ENCODE data around the gene BHLHA15.

Gene BHLHA15

DNA sequence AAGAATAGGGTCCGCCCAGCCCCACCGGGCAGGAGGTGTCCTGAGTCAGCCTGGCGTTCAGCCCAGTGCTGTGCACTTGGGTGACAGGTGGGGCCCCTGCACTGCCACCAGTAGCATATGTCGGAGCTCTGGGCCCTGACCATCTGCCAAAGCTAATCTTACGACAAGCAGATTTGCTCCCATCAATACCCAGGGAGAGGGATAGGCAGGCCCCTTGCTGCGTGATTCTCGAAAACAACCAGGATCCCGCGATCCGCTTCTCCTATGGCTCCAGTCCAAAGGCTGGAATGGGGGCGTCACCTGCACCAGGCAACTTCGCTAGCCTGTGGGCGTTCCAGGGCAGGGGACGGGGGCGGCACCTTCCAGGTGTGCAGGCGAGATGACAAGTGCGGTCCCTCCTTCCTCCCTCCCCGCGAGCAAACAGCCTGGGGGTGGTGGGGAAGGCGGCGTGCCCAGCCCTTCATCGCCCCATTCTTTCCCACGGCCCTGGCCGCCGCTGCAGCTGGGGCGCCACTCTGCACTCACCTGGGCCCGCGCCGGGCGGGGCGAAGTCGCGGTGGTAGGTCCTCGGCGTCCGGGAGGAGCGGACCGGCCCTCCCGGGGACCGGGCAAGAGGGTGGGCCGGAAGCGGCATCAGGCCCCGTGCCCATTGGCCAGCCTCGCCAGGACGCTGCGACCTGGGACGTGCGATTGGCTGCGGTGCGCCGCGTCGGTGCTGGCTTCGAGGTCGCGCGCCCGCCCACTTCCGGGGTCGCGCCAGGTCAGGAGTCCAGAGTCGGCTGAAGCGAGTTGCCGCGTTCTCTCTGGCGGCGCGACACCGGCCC, 40.6 kb downstream of the BHLHA15 start, which contains the start of gene TECPR1:
TECPR1 (minus strand) TSS at position 632 of the 824 bp plus-strand sequence. CDS start 6,086 bp downstream, outside the sequence.
- peak; percentile 98 for ATAC-seq
- H3K4me3 Mint-ChIP-seq: peak within 1 kb of the TSS; percentile 96
- peaks cover 55% of the 10 kb centered on the region for H3K4me1 Mint-ChIP-seq

DNA sequence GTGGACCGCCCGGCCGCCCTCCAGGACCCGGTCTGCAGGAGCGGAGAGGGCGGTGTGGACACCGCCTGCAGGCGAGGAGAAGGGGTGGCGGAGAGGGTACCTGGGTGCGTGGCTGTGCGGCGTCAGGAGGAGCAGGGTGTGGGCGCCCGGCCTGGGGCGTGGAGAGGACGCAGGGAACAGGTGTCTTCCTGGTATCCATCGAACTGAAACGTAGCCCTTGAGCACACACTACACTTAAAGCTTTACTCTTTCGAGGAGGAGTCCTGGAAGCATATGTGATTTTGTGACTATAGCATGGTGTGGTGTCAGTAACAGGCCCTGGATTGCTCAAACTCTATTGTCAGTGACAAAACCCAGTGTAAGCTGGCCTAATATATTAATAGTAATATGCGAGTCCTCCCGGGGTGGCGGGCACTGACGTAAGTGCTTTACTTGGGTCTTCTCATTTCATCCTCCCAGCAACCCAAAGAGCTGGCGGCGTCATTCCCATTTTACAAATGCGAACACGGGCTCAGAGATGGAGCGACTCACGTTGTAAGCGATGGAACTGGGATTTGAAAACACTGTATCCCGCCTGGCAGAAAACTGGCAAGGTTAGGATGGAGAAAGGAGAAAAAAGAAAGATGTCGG, 41.3 kb downstream of the BHLHA15 start:
- DNase-seq: no peak
- peaks cover 52% of the 10 kb centered on the region for H3K4me1 Mint-ChIP-seq
- no peaks in the 10 kb centered on the region for H3K9me3 Mint-ChIP-seq
- H3K4me3 Mint-ChIP-seq: peak overlapping the region; percentile 96
- ATAC-seq: peak; percentile 26
- peak overlapping the region; percentile 92 for H3K27ac Mint-ChIP-seq
- H3K36me3 Mint-ChIP-seq (ENCODE audit: low read depth): peaks cover 18% of the 10 kb centered on the region
- no peaks in the 10 kb centered on the region for H3K27me3 Mint-ChIP-seq

More for the DNA sequence above, 40.6 kb downstream of the BHLHA15 start, which contains the start of gene TECPR1:
- Mint-ChIP-seq H3K36me3 (ENCODE audit: low read depth) (peaks cover 16% of the 10 kb centered on the region), H3K27ac (peak within 1 kb of the TSS; percentile 93), H3K27me3 (no peaks in the 10 kb centered on the region), H3K9me3 (no peaks in the 10 kb centered on the region)
- peak; percentile 92 for DNase-seq

DNA sequence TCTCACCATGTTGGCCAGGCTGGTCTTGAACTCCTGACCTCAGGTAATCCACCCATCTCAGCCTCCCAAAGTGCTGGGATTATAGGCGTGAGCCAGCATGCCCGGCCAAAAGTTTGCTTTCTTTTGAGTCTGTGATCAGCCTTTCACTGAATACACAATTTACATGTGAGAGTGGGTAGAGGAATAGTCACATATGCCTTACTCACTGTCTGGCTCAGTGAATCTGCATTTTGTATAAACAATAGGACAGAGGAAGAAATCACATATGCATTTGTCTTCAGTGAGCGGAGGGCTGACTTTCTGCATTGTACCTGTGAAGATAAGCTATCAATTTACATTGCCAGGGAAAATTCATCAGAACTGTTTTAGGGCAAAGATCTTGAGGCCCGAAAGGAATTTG, 43.3 kb downstream of the BHLHA15 start:
- Mint-ChIP-seq H3K27ac (no peak overlapping the region), H3K27me3 (no peaks in the 10 kb centered on the region), H3K4me1 (peaks cover 42% of the 10 kb centered on the region)

DNA sequence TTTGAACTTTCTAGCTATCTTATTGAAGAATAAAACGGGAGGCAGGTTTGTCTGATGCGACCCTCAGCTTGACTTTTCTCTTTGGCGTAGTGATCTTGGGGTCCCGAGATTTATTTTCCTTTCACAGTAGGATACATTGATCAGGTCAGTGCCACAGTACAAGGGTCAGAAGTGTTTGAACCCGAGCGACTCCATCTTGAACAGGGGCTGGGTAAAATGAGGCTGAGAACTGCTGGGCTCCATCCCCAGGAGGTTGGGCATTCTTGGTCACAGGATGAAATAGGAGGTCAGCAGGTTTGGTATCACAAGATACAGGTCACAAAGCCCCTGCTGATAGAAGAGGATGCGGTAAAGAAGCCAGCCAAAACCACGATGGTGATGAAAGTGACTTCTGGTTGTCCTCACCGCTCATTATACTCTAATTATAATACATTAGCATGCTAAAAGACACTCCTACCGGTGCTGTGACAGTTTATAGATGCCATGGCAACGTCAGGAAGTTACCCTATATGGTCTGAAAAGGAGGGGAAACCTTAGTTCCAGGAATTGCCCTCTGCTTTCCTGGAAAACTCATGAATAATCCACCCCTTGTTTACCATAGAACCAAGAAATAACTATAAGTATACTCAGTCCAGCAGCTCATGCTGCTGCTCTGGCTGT, 43.8 kb downstream of the BHLHA15 start:
- Mint-ChIP-seq H3K9me3 (no peaks in the 10 kb centered on the region), H3K27me3 (no peaks in the 10 kb centered on the region), H3K4me1 (peaks cover 37% of the 10 kb centered on the region), H3K27ac (no peak overlapping the region), H3K4me3 (no peak overlapping the region), H3K36me3 (ENCODE audit: low read depth) (peaks cover 16% of the 10 kb centered on the region)
- ATAC-seq (no peak), DNase-seq (no peak)

More for the DNA sequence above, 43.3 kb downstream of the BHLHA15 start:
- H3K9me3 Mint-ChIP-seq: no peaks in the 10 kb centered on the region
- no peak for ATAC-seq
- DNase-seq: no peak
- H3K4me3 Mint-ChIP-seq: no peak overlapping the region
- peaks cover 17% of the 10 kb centered on the region for H3K36me3 Mint-ChIP-seq (ENCODE audit: low read depth)

DNA sequence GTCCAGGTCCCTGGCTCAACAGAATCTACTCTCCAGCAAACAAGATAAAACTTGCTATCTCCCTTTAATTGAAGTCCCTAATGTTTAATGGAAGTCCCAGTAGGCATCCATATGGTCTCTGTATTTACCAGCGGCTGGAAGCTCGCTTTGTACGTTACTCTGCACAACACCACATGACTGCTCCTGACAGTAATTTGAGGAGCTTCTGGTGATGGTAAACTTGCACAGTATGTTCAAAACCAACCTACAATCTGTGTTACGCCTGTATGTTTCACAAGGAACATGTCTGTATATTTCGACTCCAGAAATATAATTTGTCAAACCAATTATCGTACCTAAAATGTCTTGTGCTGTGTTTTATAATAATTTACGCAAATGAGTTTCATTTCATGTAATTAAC, 45.2 kb downstream of the BHLHA15 start:
- Mint-ChIP-seq H3K27me3 (no peaks in the 10 kb centered on the region), H3K36me3 (ENCODE audit: low read depth) (peaks cover 21% of the 10 kb centered on the region), H3K27ac (peak overlapping the region; percentile 46), H3K9me3 (no peaks in the 10 kb centered on the region), H3K4me1 (peaks cover 25% of the 10 kb centered on the region), H3K4me3 (no peak overlapping the region)
- no peak for ATAC-seq
- DNase-seq: no peak

DNA sequence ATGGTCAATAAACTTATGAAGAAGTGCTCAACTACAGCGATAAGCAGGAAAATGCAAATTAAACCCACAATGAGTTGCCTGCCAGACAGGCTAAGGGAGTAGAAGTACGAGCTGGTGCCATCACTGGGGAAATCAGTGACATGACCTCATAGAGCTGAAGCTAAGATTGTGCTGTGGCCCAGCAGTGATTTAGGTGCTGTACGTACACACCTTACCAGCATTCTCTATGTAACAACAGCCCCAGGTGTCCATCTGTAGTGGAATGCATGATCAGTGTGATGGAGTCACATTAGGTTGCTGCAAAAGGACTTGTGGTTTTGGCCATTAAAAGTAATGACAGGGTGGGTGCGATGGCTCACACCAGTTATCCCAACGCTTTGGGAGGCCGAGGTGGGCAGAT, 46.5 kb downstream of the BHLHA15 start:
- Mint-ChIP-seq H3K9me3 (no peaks in the 10 kb centered on the region), H3K36me3 (ENCODE audit: low read depth) (peaks cover 31% of the 10 kb centered on the region), H3K4me3 (no peak overlapping the region)

More for the DNA sequence above, 46.5 kb downstream of the BHLHA15 start:
- peaks cover 18% of the 10 kb centered on the region for H3K4me1 Mint-ChIP-seq
- DNase-seq (no peak), ATAC-seq (no peak)
- H3K27me3 Mint-ChIP-seq: no peaks in the 10 kb centered on the region
- H3K27ac Mint-ChIP-seq: no peak overlapping the region

Measured in activated naive CD8-positive, alpha-beta T cell treated with anti-CD3 and anti-CD28 coated beads, Interleukin-2, amount 50 U/mL, for 24 hours (primary cell).